DND-41 (cell line): ENCODE measurements around the gene CFAP97D2.

Source experiments
- EZH2 ChIP-seq: IDR thresholded peaks from 3 replicates; pipeline ENCODE4 v1.6.1; 2012; ENCODE audit warnings: borderline replicate concordance, low read depth, mild to moderate bottlenecking, moderate library complexity, low read length, inconsistent platforms; ENCODE audit not compliant: severe bottlenecking
- TF ChIP-seq, protein P1 (sequence below): IDR thresholded peaks from 2 replicates; pipeline ENCODE4 v1.5.1; 2012; ENCODE audit warnings: borderline replicate concordance, low read length, moderate library complexity, mild to moderate bottlenecking; ENCODE audit not compliant: poor library complexity, severe bottlenecking; ENCODE audit errors: extremely low read depth

DNA sequence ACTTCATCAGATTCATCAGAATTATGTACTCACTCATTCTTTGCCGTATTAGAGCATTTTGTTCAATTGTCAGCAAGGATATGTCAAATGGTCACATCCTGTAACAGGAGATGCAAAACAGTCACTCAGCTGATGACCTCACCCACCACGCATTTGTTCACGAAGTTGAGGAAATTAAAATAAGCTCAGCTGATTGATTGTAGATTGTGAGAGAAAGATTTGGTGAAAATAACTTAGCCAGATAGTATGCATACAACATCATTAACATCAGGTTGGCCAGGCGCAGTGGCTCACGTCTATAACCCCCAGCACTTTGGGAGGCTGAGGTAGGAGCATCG lies 33.1 kb downstream of the CFAP97D2 start:
- TF ChIP-seq, protein P1, sequence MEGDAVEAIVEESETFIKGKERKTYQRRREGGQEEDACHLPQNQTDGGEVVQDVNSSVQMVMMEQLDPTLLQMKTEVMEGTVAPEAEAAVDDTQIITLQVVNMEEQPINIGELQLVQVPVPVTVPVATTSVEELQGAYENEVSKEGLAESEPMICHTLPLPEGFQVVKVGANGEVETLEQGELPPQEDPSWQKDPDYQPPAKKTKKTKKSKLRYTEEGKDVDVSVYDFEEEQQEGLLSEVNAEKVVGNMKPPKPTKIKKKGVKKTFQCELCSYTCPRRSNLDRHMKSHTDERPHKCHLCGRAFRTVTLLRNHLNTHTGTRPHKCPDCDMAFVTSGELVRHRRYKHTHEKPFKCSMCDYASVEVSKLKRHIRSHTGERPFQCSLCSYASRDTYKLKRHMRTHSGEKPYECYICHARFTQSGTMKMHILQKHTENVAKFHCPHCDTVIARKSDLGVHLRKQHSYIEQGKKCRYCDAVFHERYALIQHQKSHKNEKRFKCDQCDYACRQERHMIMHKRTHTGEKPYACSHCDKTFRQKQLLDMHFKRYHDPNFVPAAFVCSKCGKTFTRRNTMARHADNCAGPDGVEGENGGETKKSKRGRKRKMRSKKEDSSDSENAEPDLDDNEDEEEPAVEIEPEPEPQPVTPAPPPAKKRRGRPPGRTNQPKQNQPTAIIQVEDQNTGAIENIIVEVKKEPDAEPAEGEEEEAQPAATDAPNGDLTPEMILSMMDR, result no peak
- no peak for TF ChIP-seq EZH2
